ENCODE data around the gene EPB41L4A. TPM values are rescaled to one million over a fixed set of nuclear protein-coding genes. Genes with fewer than 3 reads are reported as not detected.
A peak's percentile ranks its signal among the peaks of the same experiment; 100 is the strongest.

EPB41L4A gene
- total and polyA plus RNA-seq, 4 donors, result 23.4 to 67.5 (median 40.4) TPM

DNA sequence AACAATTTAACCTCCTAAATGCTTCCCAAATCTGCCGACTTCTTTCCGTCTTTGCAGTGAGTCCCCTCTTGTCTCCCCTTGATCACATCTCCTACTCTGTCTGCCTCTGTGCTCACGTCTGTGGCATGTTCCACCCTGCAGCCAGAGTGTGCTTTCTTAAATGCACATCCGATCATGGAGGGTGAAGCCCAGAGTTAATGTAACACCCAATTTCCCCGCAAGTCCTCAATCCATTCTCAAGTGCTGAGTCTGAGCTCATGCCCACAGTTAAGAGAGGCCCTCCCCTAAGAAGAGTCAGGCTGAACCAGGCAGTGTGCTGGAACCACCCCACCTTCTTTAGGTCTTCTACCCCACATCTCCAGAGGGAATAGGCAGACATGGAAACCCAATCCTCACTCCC lies 164.8 kb downstream of the EPB41L4A start:
- H3K27ac ChIP-seq (ENCODE audit: low read depth, low read length), result no peak overlapping the region
- no peaks in the 10 kb centered on the region for H3K9me3 ChIP-seq (ENCODE audit: control insufficient read depth, insufficient read depth, low read length)
- no peaks in the 10 kb centered on the region for H3K4me1 ChIP-seq (ENCODE audit: control insufficient read depth, insufficient read depth, low read length)
- WGBS (ENCODE audit: insufficient coverage), result 91% methylated on average over 5 of the region's 5 CpGs
- no peak for DNase-seq (ENCODE audit: low read depth in 4 of 6, low spot score in 6 of 6)
- no peaks in the 10 kb centered on the region for H3K27me3 ChIP-seq (ENCODE audit: control insufficient read depth, insufficient read depth, low read length)
- no peak overlapping the region for H3K4me3 ChIP-seq (ENCODE audit: low read depth, low read length)
- H3K36me3 ChIP-seq (ENCODE audit: control insufficient read depth, insufficient read depth, low read length), result no peaks in the 10 kb centered on the region

DNA sequence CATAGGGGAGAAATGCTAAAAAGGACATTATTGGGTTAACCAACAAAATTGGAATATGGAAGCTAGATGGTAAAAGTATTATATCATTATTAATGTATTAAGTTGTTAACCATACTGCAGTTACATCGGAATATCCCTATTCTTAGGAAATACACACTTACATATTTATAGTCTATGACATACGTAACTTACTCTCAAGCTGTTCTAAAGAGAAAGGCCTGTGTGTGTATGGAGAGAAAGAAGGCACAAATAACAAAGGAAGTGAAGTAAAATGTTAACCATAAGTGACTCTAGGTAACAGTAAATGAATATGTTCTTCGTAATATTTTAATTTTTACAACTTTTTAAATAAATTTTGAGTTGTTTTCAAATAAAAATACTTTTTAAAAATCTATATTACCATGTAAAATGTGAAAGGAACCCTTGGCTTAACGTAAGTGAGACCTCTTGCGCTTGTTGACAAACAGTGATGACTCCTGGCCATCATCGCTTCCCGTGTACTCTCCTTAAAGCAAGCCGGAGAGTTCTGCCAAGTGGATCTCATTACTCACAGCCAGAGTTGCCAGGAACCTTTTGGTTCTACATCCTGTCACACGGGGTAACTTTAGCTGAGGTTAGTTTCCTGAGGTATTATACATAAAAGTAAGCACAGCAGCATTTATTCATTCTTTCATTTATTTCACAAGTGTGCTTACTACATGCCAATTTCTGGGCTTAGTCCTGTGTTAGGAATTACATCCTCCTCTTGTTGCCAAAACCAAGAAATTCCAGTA lies 165.4 kb downstream of the EPB41L4A start:
- 76% methylated on average over 4 of the region's 9 CpGs for WGBS (ENCODE audit: insufficient coverage)
- DNase-seq (ENCODE audit: low read depth in 4 of 6, low spot score in 6 of 6), result no peak
- H3K27me3 ChIP-seq (ENCODE audit: control insufficient read depth, insufficient read depth, low read length), result no peaks in the 10 kb centered on the region
- H3K27ac ChIP-seq (ENCODE audit: low read depth, low read length), result no peak overlapping the region
- H3K9me3 ChIP-seq (ENCODE audit: control insufficient read depth, insufficient read depth, low read length), result no peaks in the 10 kb centered on the region
- H3K4me1 ChIP-seq (ENCODE audit: control insufficient read depth, insufficient read depth, low read length), result no peaks in the 10 kb centered on the region
- H3K4me3 ChIP-seq (ENCODE audit: low read depth, low read length), result no peak overlapping the region
- no peaks in the 10 kb centered on the region for H3K36me3 ChIP-seq (ENCODE audit: control insufficient read depth, insufficient read depth, low read length)

DNA sequence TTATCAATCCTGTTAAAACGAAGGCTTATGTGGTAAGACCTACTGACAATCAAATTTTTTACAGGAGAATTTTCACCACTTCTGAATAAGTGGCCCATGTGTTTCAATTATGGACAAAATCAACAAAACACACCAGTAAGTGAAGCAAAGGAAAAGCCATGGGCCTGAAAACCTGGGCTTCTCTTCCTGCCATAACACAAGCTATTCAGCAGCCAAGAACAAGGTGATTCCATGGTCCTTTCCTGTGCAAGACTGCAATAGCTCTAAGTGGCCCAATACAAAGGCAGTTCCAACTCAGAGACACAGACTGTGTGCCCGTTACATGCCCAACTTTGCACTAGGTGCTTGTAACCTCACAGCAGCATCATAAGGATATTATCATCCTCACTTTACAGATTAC lies 168.5 kb downstream of the EPB41L4A start:
- DNase-seq (ENCODE audit: low read depth in 4 of 6, low spot score in 6 of 6), result no peak
- no peaks in the 10 kb centered on the region for H3K27me3 ChIP-seq (ENCODE audit: control insufficient read depth, insufficient read depth, low read length)
- H3K27ac ChIP-seq (ENCODE audit: low read depth, low read length), result no peak overlapping the region
- H3K4me3 ChIP-seq (ENCODE audit: low read depth, low read length), result no peak overlapping the region
- H3K36me3 ChIP-seq (ENCODE audit: control insufficient read depth, insufficient read depth, low read length), result no peaks in the 10 kb centered on the region
- no peaks in the 10 kb centered on the region for H3K9me3 ChIP-seq (ENCODE audit: control insufficient read depth, insufficient read depth, low read length)
- H3K4me1 ChIP-seq (ENCODE audit: control insufficient read depth, insufficient read depth, low read length), result no peaks in the 10 kb centered on the region
- 100% methylated on average over 1 of the region's 2 CpGs for WGBS (ENCODE audit: insufficient coverage)

DNA sequence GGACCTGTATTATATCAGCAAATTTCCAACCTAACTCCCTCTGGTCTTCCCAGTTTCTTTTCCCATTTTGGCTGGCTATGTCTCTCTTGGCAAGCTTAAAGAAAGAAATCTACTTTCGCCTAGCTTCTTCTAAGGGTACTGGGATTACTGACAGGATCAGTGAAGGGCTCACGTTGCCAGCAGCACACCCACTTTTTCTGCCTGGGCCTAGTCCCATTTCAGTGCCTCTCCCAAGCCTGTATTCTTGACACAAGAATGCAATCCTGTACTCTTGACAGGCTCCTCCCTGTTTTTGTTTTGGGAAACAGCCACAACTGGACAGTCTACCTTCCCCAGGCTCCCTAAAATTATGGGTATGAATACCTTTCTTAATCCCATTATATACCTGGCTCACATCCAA lies 170.5 kb downstream of the EPB41L4A start:
- DNase-seq (ENCODE audit: low read depth in 4 of 6, low spot score in 6 of 6), result peak in 1 of 6 donors; percentile 38
- H3K4me3 ChIP-seq (ENCODE audit: low read depth, low read length), result no peak overlapping the region
- no peaks in the 10 kb centered on the region for H3K9me3 ChIP-seq (ENCODE audit: control insufficient read depth, insufficient read depth, low read length)
- H3K36me3 ChIP-seq (ENCODE audit: control insufficient read depth, insufficient read depth, low read length), result no peaks in the 10 kb centered on the region
- 80% methylated on average over 2 of the region's 2 CpGs for WGBS (ENCODE audit: insufficient coverage)
- no peaks in the 10 kb centered on the region for H3K4me1 ChIP-seq (ENCODE audit: control insufficient read depth, insufficient read depth, low read length)
- no peak overlapping the region for H3K27ac ChIP-seq (ENCODE audit: low read depth, low read length)
- no peaks in the 10 kb centered on the region for H3K27me3 ChIP-seq (ENCODE audit: control insufficient read depth, insufficient read depth, low read length)

DNA sequence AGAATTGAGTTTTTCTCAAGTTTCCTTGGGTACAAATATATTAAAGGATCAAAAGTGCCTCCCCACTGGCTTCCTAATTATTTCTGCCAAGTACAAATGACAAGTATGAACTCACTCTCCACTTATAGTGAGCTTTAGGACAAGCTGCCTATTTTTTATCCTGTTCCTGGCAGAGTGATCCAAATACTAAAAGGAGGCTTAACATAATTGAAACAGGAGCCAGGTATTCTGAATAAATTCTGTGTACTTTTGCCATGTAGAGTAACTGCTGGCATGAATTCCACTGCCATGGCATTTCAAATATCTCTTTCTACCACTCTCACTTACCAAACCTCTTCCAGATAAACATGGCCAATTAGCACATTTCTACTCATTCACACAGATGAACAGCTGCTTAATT lies 171.1 kb downstream of the EPB41L4A start:
- Histone ChIP-seq H3K4me1 (ENCODE audit: control insufficient read depth, insufficient read depth, low read length) (no peaks in the 10 kb centered on the region), H3K36me3 (ENCODE audit: control insufficient read depth, insufficient read depth, low read length) (no peaks in the 10 kb centered on the region), H3K4me3 (ENCODE audit: low read depth, low read length) (no peak overlapping the region), H3K27me3 (ENCODE audit: control insufficient read depth, insufficient read depth, low read length) (no peaks in the 10 kb centered on the region), H3K9me3 (ENCODE audit: control insufficient read depth, insufficient read depth, low read length) (no peaks in the 10 kb centered on the region), H3K27ac (ENCODE audit: low read depth, low read length) (no peak overlapping the region)
- peak in 1 of 6 donors; percentile 81 for DNase-seq (ENCODE audit: low read depth in 4 of 6, low spot score in 6 of 6)

DNA sequence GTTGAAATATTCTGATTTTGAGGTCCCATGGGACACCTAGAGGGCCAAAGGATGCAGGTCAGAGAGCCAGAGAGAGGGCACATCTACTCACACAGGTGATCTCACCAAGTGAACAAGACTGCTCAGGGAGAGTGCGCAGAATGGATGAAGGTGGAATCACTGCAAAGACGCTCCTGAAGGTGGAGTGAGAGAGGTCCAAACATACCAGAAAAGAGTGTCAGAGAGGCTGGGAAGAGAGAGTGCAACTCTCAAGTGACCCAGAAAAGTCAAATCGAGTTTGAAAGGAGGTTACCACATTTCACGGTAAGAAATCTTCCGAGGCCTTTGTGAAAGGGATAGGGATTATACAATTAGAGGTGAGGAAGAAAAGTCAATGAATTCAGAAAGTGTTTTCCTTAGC lies 173.4 kb downstream of the EPB41L4A start:
- 31% methylated on average over 5 of the region's 5 CpGs for WGBS (ENCODE audit: insufficient coverage)
- no peaks in the 10 kb centered on the region for H3K9me3 ChIP-seq (ENCODE audit: control insufficient read depth, insufficient read depth, low read length)
- no peak overlapping the region for H3K27ac ChIP-seq (ENCODE audit: low read depth, low read length)
- no peaks in the 10 kb centered on the region for H3K27me3 ChIP-seq (ENCODE audit: control insufficient read depth, insufficient read depth, low read length)
- H3K4me3 ChIP-seq (ENCODE audit: low read depth, low read length), result no peak overlapping the region
- DNase-seq (ENCODE audit: low read depth in 4 of 6, low spot score in 6 of 6), result peak in 1 of 6 donors; percentile 45
- H3K4me1 ChIP-seq (ENCODE audit: control insufficient read depth, insufficient read depth, low read length), result no peaks in the 10 kb centered on the region
- H3K36me3 ChIP-seq (ENCODE audit: control insufficient read depth, insufficient read depth, low read length), result no peaks in the 10 kb centered on the region

DNA sequence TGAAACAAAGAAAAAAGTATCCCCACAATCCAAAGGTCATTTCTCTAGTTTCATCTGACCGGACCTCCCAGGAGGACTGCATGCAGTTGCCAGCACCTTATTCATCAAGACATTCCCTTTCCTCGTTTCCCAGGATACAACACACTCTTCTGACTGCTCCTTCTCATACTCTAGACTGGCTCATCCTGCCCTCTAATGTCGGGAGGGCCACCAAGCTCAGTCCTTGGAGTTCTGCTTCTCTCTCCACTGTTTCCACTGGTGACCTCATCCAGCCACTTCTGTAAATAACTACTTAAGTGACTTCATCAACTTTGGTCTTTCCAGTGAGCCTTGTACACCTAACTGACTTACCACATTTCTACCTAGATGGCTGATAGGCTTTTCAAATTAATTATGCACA lies 179.1 kb downstream of the EPB41L4A start:
- no peak overlapping the region for H3K4me3 ChIP-seq (ENCODE audit: low read depth, low read length)
- no peak overlapping the region for H3K27ac ChIP-seq (ENCODE audit: low read depth, low read length)
- H3K4me1 ChIP-seq (ENCODE audit: control insufficient read depth, insufficient read depth, low read length), result no peaks in the 10 kb centered on the region
- H3K27me3 ChIP-seq (ENCODE audit: control insufficient read depth, insufficient read depth, low read length), result no peaks in the 10 kb centered on the region
- peak in 2 of 6 donors; percentile 34 to 57 for DNase-seq (ENCODE audit: low read depth in 4 of 6, low spot score in 6 of 6)
- H3K36me3 ChIP-seq (ENCODE audit: control insufficient read depth, insufficient read depth, low read length), result no peaks in the 10 kb centered on the region
- no peaks in the 10 kb centered on the region for H3K9me3 ChIP-seq (ENCODE audit: control insufficient read depth, insufficient read depth, low read length)
- 19% methylated on average over 3 of the region's 3 CpGs for WGBS (ENCODE audit: insufficient coverage)

DNA sequence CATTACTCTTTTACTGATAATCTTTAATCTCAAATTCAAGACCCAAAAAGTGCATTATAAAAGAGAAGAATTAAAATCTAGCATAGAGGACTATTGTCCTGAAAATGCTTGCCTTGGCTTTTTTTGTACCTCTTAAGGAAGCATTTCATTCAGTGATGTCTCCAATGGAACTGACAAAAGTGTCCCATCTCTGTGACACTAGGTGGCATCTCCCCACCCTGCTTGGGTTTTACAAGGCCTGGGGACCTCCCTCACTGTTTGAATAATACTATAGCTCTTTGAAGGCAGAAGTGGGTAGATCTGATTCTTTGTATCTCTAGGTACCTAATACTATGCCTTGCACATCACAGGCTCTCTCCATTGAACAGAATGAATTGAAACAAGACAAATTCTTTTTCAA lies 180.6 kb downstream of the EPB41L4A start:
- Histone ChIP-seq H3K27ac (ENCODE audit: low read depth, low read length) (no peak overlapping the region), H3K27me3 (ENCODE audit: control insufficient read depth, insufficient read depth, low read length) (no peaks in the 10 kb centered on the region), H3K36me3 (ENCODE audit: control insufficient read depth, insufficient read depth, low read length) (no peaks in the 10 kb centered on the region), H3K4me3 (ENCODE audit: low read depth, low read length) (no peak overlapping the region), H3K4me1 (ENCODE audit: control insufficient read depth, insufficient read depth, low read length) (no peaks in the 10 kb centered on the region), H3K9me3 (ENCODE audit: control insufficient read depth, insufficient read depth, low read length) (no peaks in the 10 kb centered on the region)
- peak in 1 of 6 donors; percentile 16 for DNase-seq (ENCODE audit: low read depth in 4 of 6, low spot score in 6 of 6)

DNA sequence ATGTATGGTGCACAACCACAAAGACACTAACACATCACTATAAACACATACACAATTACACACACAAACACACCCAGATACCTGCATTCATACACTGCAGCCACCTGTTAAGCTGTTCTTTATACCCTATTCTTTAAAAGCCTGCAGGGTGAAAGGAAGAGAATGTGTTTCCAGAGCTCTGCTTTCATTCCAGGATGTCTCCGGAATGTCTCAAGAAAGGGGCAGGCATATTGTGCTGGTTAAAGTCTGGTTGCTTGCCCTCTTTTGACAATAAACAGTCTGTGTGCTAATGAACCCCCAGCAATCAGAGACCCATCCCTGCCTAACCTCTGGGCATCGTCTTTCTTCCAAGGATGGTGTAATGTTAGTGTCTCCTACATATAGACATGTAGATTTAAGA lies 181.6 kb downstream of the EPB41L4A start:
- Histone ChIP-seq H3K4me1 (ENCODE audit: control insufficient read depth, insufficient read depth, low read length) (no peaks in the 10 kb centered on the region), H3K36me3 (ENCODE audit: control insufficient read depth, insufficient read depth, low read length) (no peaks in the 10 kb centered on the region), H3K27ac (ENCODE audit: low read depth, low read length) (no peak overlapping the region), H3K4me3 (ENCODE audit: low read depth, low read length) (no peak overlapping the region), H3K27me3 (ENCODE audit: control insufficient read depth, insufficient read depth, low read length) (no peaks in the 10 kb centered on the region), H3K9me3 (ENCODE audit: control insufficient read depth, insufficient read depth, low read length) (no peaks in the 10 kb centered on the region)
- DNase-seq (ENCODE audit: low read depth in 4 of 6, low spot score in 6 of 6), result no peak
- WGBS (ENCODE audit: insufficient coverage), result no CpG with 5 or more reads among the region's 2 CpGs

DNA sequence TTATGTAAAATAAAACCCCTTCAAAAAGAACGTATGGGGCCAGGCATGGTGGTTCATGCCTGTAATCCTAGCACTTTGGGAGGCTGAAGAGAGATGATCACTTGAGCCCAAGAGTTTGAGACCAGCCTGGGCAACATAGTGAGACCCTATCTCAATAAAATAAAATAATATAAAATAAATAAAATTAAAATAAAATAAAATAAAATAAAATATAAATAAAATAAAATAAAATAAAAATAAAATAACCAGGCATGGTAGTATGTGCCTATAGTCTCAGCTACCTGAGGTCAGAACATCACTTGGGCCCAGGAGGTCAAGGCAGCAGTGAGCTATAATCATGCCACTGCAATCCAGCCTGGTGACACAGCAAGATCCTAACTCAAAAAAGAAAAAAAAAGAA lies 185.1 kb downstream of the EPB41L4A start:
- H3K4me1 ChIP-seq (ENCODE audit: control insufficient read depth, insufficient read depth, low read length), result no peaks in the 10 kb centered on the region
- no peak for DNase-seq (ENCODE audit: low read depth in 4 of 6, low spot score in 6 of 6)

More for the DNA sequence above, 185.1 kb downstream of the EPB41L4A start:
- H3K27me3 ChIP-seq (ENCODE audit: control insufficient read depth, insufficient read depth, low read length), result no peaks in the 10 kb centered on the region
- H3K27ac ChIP-seq (ENCODE audit: low read depth, low read length), result no peak overlapping the region
- H3K9me3 ChIP-seq (ENCODE audit: control insufficient read depth, insufficient read depth, low read length), result no peaks in the 10 kb centered on the region
- H3K36me3 ChIP-seq (ENCODE audit: control insufficient read depth, insufficient read depth, low read length), result no peaks in the 10 kb centered on the region
- H3K4me3 ChIP-seq (ENCODE audit: low read depth, low read length), result no peak overlapping the region
- whole genome bisulfite sequencing (ENCODE audit: insufficient coverage), result no CpG with 5 or more reads among the region's 1 CpG
